ENCODE results near the gene RNF212B.
"Not testable (repeated sequence)": the region's sequence is repeated elsewhere in the genome, so short reads cannot be mapped to it uniquely, and the experiment has no call there.

Gene RNF212B

DNA sequence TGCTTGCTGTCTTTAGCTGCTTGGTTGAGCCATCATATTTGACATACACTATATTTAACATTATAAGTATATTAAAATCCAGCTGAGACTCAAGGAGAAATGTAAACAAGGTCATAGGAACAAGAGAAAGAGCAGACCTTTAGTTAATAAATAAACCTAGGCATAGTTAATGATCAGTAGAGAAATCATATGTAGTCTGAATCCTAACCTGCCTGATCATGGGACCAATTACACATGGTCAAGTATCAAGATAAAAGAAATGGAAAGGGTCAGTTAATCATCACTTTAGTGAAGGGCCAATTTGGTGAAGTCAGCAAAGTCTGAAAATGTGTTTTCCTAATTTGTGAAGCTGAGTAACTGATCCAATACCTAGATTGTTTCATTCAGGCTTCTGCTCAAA is 7.5 kb downstream of the RNF212B start:
- DNase-seq, result no peak

DNA sequence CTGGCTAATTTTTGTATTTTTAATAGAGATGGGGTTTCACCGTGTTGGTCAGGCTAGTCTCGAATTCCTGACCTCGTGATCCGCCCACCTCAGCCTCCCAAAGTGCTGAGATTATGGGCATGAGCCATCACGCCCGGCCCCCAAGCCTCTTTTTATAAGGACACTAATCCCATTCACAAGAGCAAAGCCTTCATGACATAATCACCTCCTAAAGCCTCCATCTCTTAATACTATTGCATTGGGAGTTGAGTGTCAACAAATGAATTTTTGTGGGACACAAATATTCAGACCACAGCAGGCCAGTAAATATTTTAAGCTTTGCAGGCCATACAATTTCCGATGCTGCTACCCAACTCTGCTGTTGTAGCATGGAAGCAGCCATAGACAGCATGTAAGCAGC is 10.9 kb downstream of the RNF212B start:
- no peak for DNase-seq

GRCh38 chr14:23249824-23250223 is 12.1 kb downstream of the RNF212B start:
- DNase-seq, result no peak

GRCh38 chr14:23252006-23252405 is 14.3 kb downstream of the RNF212B start:
- DNase-seq, result no peak

DNA sequence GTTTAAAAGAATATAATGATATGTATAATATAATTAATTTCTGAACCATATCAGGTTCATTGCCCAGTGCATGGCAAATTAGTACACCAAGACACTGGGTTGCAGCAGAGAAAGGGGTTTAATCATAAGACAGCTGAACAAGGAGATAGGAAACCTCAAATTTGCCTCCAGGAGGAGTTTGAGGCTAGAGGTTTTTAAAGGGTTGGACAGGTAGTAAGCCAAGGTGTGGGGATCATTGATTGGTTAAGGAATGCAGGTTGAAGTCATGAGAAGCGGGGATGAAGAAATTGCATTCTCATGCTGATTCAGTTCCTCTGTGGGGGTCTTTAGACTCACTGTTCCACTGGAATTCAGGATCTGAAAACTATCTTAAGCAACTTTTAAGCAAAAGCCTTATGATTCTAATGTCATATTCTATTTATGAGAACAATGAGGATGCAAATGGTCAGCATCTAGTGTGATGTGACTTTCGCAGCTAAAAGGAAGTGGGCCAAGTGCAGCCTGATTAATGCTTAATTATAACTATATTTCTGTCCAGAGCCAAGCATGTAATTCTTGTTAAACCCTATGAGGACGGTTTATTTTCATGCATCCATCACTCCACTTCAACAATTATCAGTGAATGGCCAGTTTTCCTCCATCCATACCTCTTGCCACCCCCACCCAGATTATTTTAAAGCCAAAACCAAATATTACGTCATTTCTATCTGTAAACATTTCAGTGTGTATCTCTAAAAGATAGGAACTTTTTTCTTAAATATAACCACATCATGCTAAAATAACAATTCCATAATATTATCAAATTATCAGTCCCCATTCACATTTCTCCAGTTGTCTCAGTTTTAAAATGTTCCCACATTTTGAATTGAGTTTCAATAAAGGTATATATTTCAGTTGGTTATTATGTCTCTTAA is 14.9 kb downstream of the RNF212B start:
- no peak for DNase-seq

DNA sequence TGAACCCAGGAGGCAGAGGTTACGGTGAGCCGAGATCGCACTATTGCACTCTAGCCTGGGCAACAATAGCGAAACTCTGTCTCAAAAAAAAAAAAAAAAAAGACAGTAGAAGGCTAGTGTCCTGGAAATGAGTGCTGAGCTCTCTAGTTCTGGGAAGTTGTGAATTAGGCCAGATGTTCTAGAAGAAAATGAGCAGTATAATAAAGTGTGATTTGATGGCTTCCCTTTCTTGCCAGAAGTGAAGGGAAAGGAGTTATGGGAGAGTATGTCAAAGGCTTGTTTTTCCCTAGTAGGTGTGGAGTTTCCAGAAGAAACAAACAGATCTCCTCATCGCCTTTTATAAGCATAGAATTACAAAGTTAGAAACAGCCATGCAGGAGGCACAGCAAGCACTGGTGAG is 20.5 kb downstream of the RNF212B start:
- DNase-seq, result no peak

DNA sequence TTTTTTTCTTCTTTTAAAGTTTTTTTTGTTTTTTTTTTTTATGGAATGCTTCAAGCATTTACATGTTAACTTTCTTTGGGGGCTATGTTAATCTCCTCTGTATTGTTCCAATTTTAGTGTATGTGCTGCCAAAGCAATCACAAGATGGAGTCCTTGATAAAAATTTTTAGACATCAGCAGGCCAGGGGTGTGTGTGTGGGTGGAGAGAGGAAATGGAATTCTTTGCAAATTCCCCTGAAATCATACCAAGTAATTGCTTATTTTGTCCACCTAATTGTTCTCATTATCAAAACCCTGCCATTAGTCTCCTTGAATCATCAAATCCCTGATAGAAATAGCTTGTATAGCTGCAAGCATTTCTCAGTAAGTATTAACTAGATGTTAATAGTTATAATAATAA is 21.7 kb downstream of the RNF212B start:
- DNase-seq, result no peak

- not testable (repeated sequence) for DNase-seq
Measured at GRCh38 chr14:23260849-23261248, 23.1 kb downstream of the RNF212B start.

- no peak for DNase-seq
Measured at GRCh38 chr14:23269193-23269592, 31.5 kb downstream of the RNF212B start.

DNA sequence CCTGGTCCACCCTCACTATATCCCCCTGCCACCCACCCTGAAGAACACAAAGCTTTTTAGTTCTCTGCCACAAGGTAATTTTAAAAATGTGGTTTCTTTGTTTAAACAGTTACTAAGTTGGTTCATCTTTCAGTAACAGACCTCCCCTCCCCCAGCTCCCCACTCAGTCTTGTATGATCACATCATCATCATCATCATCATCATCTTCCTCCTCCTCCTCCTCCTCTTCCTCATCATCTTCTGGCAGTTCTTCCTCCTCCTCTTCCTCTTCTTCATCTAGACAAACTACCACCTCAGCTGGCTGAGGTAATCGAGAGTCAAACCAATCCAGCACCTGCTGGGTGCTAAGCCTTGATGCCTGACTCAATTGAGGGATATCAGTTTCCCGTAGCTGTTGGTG is 37.7 kb downstream of the RNF212B start:
- no peak for DNase-seq

GRCh38 chr14:23277189-23277588 is 39.5 kb downstream of the RNF212B start:
- no peak for DNase-seq

GRCh38 chr14:23277928-23278327 is 40.2 kb downstream of the RNF212B start:
- not testable (repeated sequence) for DNase-seq

DNA sequence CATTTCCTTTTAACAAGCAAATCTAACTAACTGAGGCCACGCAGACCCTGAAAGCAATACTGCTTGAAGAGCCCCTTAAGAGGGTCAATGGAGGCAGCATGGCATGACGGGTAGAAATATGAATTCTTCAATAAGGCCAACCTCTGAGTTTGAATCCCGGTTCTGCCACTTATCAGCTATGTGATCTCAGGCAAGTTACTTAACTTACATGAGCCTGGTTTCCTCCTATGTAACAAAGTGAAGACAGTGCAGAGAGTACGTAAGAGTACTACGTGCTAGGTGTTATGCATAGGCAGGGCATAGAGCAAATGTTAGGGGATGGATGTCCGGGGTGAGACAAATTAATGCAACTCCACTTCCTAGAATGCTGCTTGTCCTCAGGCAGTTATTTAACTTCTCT is 43.5 kb downstream of the RNF212B start:
- DNase-seq, result no peak

DNA sequence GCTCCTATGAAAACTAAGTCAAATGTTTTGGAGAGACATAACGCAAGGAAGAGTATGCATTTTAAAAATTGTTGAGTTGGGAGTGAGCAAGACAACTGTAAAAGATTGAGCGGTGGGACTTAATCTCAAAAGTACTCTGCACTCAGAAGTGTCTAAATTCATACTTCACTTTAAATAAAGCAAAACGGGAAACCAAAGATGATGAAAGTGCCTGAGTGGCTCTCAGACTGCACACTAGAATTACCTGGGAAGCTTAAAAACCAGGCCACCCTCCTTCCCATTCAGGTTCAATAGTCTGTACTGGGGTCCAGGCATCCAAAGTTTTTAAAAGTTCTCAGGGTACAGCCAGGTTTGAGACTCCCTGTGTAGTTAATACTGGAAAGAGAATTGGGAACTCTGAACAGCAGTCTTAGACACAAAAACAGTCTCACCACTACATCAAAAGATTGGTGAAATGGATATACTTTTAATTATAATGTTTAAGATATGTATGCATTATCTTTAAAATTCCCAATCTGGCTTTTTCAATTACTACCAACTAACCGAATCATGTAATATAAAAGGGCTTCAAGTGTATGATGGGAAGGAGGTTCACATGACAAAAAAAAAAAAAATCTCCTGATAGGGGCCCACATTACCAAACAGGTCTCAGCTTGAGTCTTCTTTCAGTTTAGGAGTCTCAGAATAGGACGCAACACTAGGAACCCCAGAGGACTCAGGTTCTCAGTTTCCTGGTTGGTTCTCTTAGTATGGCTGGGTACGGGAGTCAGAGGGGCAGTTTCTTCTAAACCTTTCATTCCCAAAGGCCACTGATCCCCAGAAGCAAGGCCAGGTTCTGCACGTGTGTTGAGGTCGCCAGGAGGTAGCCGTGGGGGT is 47.2 kb downstream of the RNF212B start:
- DNase-seq, result no peak

- no peak for DNase-seq
Measured at GRCh38 chr14:23285530-23286019, 47.8 kb downstream of the RNF212B start.

DNA sequence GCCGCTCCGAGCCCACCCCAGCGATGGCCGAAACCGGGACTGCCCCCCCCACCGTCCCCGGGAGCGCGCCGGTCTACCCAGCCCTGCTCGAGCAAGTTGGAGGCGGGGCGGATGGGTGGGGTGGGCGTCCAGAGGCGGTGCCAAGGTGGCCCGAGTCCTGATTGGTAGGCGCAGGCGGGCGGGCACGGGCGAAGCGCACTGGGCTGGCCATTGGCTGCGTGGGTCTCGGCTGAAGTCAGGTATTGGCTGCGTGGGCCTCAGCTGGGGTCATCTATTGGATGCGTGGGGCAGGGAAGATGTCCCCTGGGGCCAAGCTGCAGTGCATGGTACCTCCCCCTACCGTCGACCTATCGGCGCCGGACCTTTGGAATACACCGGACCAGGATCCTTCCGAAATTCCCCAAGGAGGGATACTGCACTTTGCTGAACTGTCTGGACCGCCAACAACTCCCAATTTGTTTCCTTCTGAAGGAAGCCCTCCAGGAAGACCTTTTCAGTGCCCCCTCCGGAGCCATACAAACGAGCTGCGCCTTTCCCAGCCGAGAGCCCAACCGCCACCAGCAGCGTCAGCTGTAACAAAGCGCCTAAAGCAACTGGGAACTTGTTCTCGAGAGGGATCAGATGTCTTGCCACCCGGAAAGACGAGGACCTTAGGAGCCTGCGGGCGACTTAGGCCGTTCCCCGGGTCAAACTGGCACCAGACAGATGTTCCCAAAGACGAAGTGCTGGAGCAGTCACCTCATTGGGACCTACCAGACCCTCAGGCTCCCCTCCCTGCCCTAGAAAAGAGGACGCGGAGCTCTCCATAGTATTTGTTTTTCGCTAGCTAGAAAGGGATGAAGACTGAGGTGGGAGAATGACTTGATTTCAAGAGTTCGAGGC is 48.5 kb downstream of the RNF212B start, which contains the start of gene HOMEZ:
Gene HOMEZ, minus strand, starts transcription at position 113 of the 882 bp plus-strand sequence. CDS start 180 bp downstream, outside the sequence.
- DNase-seq, result peak; percentile 98

- no peak for DNase-seq
Measured at GRCh38 chr14:23286902-23287479, 49.3 kb downstream of the RNF212B start.

DNA sequence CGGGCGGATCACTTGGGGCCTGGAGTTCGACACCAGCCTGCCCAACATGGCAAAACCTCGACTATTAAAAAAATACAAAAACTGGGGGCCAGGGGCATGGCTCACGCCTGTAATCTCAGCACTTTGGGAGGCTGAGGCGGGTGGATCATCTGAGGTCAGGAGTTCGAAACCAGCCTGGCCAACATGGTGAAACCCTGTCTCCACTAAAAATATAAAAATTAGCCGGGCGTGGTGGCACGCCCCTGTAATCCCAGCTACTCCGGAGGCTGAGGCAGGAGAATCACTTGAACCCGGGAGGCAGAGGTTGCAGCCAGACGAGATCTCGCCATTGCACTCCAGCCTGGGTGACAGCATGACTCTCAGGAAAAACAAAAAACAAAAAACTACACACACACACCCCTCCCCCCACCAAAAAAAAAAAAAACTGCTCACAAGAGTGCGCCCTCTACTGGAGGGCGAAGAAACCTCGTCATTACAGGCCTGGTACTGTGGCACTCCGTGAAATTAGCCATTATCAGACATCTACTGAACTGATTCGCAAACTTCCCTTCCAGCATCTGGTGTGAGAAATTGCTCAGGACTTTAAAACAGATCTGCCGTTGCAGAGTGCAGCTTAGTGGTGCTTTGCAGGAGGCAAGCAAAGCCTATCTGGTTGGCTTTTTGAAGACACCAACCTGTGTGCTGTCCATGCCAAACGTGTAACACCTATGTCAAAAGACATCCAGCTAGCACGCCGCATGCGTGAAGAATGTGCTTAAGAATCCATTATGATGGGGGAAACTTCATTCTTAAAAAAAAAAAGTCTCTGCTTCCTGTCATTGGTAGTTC is 57.2 kb downstream of the RNF212B start:
- no peak for DNase-seq

DNA sequence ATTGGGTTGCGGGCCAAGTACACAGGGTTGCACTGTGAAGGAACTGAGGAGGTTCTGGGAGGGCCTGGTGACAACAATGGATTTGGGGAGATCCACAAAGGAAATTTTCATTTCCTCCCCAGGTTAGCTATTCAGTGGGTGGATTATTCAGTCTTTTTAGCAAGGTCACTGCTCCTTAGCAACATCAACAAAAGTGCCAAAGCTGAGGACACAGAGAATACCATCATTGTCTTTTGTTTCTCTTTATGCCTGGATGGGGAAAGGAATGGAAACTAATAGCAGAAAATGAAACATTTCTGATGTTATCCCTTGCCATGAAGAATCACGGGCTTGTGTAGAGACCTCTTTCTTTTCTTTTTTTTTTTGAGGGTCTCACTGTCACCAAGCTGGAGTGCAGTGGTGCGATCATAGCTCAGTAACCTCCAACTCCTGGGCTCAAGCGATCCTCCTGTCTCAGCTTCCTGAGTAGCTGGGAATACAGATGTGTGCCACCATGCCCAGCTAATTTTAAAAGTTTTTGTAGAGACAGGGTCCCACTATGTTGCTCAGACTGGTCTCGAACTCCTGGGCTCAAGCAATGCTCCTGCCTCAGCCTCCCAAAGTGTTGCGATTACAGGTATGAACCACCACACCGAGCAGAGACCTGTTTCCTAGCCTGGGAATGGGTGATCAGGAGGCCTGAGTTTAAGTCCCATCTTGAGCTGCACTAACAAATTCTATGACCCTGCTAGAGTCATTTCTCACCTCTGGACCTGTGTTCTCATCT is 58.5 kb downstream of the RNF212B start:
- DNase-seq, result no peak

DNA sequence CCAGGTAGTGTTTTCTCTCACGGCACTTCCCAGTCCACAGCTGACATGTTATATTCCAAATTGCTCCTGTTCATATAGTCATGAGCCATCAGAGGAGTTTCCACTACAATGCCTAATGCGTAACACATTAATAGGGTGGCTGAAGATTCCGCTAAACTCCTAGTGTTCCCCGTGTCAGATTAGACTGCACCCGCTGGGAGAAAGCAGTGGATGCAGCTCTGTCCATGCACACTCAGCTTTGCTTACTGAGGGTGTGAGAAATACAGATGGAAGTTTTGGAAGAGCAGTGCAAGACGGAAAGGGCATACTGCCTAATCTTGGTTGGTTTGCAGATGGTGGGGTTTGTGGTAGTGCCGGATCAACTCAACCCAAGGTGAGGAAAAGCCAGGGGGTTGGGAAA is 59.4 kb downstream of the RNF212B start:
- no peak for DNase-seq

All from NCI-H446 treated with DMSO at 0.1 percent for 48 hours (cell line).